GM19238 (cell line): ENCODE data around the gene DMWD.
A peak's percentile ranks its signal among the peaks of the same experiment; 100 is the strongest.

Experiments
- DNase-seq: peaks from one replicate; pipeline ENCODE4 v3.0.0; 2011; ENCODE audit warnings: low spot score; ENCODE audit not compliant: insufficient read length

The DMWD gene

DNA sequence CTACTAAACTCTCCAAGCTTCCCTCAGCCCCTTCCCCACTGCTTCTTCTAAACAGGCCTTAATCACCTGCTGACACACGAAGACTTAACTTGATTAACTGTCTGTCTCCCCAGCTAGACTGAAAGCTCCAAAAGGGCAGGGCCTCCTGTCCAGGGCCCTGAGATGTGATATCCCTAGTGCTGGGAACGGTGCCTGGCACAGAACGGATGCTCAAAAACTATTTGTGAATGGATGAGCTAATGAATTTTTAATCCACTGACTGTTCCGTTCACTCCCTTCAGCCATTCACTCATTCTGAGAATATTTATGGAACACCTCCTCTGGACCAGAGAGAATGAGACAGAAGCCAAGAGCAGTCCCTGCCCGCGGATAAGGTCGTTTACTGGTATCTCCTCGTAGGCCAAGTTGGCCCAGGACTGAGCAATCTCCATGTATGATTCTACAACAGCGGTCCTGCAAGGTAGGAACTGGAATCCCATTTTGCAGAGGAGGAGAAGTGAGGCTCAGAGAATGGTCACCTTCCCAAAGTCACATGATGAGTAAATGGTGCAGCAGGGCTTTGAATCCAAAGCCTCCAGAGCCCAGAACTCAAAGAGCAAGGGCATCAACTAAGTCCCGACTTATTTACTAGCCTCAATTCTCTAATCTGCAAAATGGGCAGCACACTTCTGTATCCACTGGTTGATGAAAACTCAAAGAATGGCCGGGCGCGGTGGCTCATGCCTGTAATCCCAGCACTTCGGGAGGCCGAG, 3.4 kb downstream of the DMWD start:
- no peak for DNase-seq

- no peak for DNase-seq
Measured at GRCh38 chr19:45786533-45786894, 6.1 kb downstream of the DMWD start.

DNA sequence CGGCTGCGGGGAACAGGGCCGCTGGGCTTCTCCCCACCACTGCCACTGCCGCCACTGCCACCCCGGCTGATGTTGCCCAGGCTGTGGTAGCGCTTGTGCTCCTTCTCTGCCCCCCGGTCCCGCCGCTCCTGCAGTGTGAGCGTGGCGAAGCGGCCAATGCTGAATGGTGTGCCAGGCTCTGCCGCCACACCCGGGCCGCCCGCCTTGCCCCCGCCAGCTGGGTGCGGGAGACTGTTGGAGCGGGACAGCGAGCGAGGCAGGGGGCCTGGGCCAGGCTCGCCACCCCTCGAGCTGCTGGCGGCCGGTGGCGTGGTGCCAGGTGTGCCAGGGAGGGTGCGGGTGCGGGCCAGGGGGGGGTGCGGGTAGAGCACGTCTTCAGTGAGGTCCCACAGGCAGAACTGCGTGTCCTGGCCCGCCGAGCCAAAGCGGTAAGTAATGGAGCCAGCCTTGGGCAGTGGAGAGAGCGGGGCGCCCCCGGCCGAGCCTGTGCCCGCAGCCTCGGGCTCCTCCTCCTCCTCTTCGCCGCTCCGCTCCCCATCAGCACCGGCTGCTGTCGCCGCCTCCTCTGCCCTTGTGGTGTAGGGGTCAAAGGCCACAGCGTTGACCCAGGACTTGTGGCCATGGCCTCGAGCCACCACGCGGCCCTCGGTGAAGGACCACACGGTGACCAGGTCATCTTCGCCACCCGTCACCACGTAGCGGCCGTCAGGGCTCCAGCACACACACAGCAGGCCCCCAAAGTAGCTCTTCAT, 6.7 kb downstream of the DMWD start:
- no peak for DNase-seq

DNA sequence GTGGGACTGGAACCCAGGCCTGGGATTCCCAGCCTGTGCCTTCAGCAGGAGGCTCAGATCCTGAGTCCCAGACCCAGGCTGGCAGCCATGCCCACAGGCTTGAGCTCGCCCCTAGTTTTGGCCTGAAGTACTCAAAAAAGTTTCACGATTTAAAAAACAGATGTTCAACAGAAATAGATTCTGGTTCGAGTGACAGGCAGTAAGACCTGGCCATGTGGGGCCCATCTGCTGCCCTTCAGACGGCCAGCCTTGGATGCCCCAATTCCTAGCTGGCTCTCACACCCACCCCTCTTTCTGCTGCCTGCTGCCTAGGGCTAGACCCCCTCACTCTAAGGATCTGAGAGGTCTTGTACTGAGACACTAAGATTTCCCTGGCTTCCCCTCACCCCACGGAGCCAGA, 7.5 kb downstream of the DMWD start:
- no peak for DNase-seq

DNA sequence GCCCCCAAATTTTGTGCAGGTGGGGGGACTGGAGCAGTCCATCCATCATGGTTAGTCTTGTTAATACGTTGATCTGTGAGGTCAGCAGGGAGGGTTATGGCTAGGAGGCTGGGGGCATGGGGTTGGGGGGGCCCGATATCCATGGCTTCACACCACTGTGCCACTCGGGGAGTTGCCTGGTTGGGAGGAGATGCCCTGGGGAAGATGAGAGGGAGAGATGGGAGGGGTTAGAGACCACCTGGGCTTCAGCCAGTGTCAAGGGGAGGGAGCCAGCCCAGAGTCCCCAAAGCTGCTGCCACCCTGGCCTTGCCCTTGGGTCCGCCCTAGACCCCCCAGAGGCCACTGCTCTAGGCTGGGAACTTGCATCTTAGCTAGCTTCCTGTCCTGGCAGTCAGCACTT, 8.5 kb downstream of the DMWD start:
- DNase-seq: no peak

DNA sequence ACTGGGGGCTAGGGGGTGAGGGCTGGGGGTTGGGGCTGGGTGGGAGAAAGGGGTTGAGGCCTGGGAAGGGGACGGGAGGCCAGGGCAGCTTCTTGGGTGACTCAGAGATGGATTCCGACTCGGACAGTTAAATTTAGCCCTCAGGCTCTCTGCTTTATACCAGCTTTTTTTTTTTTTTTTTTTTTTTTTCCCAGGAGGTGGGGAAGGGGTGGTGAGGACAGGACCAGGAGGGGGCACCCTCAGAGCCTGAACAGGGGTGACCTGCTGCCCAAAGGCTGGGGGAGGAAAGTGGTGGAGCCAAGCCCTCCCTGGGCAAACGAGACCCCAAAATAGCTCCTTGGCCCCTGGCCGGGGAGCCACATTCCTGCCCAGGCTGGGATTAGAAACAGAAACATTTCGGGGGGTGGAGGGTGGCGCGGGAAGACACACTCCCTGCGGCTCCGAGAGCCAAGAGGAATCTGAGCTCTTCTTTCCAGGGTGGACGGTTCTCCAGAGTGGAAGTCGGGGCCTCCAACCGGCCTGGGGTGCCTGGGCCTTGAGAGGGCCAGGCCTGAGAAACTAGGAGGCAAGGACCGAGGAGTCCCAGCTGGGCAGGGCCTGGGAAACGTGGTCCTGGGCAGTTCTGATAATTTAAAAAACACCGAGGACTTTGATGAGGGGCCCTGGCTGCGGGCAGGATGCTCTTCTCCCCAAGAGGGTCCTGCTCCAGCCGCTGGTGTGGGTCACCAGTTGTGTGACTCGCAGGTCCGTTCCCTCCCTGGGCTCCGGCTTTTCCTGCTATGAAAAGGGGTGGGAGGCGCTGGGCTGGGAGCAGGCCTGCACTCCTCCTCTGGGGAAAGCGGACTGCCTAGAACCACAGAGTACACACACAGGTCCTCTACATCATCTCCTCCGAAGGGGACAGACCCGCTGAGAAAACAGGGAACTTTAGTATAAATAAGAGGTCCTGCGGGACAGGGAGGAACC, 9.5 kb downstream of the DMWD start:
- no peak for DNase-seq

DNA sequence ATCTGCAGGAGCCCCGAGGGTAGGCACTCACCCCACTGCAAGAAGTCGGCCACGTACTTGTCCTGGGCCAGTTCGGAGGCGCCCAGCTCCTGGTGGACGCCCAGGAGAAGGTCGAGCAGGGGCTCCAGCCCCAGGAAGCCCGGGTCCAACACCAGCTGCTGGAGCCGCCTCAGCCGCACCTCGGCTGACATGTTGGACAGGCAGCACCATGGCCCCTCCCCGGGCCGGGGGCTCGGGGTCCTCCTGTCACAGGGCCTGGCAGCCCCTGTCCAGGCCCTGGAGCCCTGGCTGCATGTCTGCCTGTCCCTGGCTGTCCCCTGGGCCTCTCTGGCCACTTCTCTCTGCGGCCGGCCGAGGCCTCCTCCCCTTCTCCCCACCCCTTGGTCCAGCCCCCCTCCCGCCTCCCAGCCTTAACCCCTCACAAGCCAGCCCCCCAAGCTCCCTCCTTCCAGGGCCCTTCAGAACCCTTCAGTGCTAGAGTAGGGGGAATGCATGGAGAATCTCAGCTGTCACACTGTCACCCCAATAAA, 10.4 kb downstream of the DMWD start, which contains the start of gene DMPK:
DMPK (minus strand) TSS at position 329 of the 530 bp plus-strand sequence; CDS start at position 191, 138 bp downstream.
- DNase-seq: no peak

DNA sequence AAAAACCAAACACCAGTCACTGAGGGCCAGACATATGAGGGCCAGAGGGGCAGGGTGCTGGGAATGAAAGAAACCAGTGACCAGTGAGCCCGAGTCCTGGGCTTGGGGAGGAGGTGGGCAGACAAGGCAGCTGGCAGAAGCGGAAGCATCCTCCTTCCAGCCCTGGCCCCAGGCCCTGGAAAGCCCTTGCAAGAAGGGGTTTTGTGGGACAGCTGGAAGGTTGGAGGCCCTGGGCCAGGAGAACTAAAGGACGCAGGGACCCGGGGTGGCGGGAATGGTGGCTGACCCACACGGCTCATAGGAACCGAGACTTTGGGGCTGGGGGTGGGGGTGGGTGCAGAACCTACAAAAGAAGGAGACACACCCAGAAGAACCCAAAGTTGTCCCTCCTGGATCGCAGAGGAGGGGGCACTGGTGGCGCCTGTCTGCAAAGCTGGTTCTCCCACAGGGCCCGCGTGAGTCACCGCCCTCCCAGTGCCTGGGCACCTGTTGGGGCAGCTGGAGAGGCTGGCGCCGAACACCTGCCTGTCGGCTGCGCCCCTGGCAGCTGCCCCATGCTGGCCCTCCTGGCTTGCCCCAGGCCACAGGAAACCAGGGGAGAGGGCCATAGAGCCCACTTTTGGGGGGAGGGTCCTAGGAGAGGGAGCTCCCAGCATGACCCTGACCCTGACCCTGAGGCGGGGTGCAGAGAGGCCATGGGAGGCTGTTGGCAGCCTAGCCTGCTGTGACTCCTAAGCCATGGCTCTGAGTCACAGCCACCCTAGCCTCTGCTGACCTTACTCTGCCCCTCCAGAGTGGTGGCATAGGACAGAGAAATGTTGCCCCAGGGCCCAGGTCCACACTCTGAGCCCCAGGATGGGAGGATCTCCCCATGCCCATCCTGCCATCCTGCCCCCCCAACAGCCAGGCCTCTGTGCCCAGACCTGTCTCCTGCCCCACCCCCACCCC, 11.2 kb downstream of the DMWD start:
- no peak for DNase-seq

DNA sequence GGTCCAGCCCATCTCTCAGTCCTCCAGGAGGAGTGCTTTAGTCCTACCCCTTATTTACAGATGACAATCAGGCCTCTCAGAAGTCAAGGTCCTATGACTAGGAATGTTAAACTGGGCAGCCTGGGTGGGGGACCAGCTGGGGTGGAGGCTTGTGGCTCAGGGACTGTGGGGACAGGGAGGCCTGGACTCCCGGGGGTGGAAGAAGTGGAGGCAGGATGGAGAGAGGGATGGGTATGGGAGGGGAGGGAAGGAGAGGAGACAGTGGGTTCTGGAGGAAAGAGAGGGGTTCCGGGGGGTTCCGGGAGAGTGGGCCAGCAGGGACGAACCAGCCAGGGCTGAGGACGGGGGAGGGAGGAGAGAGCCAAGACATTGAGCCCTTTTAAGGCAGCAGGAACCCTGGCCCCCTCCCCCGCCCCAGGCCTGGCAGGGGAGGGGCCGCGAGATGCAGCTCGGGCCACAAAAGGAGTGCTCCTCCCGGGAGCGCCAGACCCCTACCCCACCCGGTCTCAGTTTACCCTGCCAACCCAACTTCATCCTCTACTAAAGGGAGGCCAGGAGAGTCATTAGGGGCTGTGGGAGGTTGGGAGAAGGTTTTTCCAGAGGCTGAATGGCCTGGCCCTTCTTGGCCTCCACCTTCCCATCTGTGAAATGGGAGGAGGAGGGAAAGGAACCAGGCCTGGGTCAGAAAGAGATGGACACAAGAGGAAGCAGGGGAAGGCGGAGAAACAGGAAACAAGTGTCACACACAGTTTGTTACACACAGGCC, 12.0 kb downstream of the DMWD start:
- DNase-seq: no peak

DNA sequence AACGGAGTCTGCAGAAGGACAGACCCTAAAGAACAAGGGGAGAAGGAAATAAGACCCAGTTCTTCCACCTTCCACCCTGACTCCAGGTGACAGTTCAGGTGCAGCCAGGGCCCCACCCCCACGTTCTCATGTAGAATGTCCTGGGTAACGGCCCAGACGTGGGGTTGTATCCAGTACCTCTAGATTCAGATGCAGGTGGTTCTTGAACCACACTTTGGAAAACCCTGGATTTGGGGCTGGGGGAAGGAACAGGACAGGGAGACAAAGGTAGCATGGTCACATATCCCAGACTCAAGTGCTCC, 12.5 kb downstream of the DMWD start:
- DNase-seq: no peak

DNA sequence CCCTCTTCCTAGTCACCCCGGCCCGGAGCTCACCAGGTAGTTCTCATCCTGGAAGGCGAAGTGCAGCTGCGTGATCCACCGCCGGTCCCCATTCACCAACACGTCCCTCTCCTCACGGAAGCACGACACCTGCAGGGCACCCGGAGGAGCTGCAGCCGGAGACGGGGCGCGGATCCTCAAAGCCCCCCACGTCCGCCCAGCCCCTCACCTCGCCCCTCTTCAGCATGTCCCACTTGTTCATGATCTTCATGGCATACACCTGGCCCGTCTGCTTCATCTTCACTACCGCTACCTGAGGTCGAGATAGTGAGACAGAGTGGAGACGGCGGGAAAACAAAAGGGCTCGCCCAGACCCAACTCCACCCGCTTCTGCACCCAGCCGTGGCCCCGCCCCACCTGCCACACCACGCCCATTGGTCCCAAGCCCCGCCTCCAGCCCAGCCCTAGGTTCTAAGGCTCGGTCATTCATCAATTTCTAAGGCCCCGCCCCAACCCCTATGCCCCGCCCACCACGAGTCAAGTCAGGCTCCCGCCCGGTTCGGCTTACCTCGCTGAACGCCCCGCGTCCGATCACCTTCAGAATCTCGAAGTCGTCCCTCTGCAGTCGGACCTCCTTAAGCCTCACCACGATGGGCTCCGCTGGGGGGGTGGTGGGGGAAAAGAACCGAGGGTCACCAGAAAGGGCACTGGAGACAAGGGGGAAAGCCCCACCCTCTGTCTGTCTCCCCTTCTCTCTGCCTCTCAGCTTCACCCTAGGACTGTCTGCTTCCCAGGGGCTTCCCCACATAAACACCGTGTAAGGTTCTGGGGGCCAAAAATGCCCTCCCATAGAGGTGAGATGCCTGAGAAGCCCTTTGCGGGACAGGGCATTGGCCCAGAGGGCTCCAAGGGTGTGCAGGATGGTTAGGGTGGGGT, 13.2 kb downstream of the DMWD start:
- peak; percentile 92 for DNase-seq

DNA sequence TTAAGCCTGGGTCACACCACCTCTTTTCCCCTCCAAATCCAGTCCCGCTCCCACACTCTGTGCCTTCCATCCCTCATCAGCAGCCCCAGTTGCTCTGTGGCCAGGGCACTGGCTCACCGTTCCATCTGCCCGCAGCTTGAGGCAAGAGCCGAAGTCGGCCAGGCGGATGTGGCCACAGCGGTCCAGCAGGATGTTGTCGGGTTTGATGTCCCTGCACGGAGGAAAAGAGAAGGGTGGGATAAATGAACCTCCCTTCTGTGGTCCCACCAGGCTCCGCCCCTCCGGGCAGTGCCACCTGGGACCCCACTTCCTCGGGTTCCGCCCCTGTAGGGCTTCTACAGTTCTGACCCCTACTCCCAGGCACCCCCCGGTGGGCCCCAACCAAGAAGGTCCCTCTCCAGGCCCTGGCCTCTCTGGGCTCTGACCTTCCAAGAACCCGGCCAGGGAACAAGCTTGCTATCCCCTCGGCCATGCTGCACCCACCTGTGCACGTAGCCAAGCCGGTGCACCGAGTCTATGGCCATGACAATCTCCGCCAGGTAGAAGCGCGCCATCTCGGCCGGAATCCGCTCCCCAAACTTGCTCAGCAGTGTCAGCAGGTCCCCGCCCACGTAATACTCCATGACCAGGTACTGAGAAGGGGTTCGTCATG, 14.5 kb downstream of the DMWD start:
- DNase-seq: no peak

DNA sequence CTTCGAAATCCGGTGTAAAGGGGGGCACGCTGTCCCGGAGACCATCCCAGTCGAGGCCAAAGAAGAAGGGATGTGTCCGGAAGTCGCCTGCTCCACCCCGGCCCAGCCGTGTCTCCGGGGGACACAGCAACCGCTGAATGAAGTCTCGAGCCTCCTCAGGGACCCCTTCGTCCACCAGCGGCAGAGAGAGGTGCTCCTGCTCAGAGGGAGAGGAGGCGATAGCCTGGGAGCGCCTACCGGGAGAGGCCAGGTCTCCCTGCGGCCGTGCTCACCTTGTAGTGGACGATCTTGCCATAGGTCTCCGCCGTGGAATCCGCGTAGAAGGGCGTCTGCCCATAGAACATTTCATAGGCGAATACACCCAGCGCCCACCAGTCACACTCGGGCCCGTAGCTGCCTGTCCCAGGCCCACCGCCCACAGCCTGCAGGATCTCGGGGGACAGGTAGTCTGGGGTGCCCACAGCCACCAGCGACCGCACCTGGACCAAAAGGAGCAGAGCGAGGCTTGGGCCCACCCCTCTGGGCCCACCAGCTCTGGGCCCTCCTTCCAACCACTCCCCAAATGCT, 15.2 kb downstream of the DMWD start:
- DNase-seq: no peak

DNA sequence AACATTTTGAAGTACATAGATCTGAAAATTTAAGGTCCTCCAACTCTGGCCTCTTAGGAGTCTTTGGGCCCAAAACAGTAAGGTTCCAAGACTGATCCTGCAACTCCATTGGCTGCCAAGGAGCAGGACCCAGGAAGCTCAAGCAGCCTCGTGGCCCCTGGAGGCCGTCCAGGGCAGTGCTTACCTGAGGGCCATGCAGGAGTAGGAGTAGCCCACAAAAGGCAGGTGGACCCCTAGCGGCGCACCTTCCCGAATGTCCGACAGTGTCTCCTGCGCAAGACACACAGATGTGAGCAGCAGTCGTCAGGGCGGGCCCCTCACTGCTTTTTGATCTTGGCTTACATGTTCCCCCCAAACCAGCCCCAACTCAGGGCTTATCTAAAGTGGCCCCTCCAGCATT, 17.9 kb downstream of the DMWD start:
- DNase-seq: no peak

DNA sequence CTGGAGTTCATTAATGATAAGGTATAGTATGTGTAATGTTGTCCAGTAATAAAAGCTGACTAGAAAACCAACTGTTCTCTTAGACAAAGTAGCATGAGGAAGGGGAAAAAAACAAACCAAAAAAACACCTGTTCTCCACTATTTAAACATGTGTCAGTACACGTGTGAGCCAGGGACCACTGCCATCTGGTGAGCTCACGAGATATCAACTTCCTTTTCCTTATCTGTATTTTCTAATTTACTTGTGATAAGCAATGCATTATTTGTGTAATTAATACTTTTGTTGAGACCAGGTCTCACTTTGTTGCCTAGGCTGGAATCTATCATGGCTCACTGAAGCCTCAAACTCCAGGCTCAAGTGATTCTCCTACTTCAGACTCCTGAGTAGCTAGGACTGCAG, 19.3 kb downstream of the DMWD start:
- DNase-seq: no peak

- DNase-seq: no peak
Measured at GRCh38 chr19:45772912-45773311, 19.7 kb downstream of the DMWD start.

DNA sequence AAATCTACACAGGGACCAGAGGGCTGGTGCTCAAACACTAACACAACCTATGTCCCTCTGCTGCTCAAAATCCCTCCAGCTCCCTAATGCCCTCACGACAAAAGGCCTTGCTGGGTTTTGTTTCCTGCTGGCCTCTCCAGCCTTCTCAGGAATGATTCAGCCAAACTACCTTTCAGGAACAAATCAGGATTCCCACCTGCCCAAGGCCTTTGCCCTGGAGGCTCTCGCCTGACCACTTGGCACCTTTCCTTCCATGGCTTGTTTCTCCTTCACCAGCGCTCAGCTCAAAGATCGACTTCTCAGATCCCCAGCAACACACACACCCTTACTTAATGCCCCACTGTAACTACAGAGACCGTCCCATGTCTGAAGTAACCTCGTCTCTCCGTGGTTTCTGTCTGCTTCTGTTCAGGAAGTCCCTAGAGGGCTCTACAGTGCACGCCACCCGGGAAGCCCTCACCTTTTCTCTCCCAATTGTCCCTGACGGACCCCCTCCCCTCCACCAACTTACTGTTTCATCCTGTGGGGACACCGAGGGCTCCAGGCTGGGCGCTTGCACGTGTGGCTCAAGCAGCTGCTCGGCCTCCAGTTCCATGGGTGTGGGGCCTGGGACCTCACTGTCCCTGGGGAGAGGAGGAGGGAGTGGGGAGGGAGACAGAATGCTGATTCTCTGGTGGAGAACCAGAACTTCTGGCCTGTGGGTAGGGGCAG, 20.4 kb downstream of the DMWD start:
- no peak for DNase-seq
